NCI-H2196 (cell line): ENCODE data around the gene ANKRD55.
"Not testable (repeated sequence)": the region's sequence is repeated elsewhere in the genome, so short reads cannot be mapped to it uniquely, and the experiment has no call there.

Source experiments
- DNase-seq: peaks from one replicate; lab custom pipeline; 2025; ENCODE audit not compliant: unreplicated experiment; lab: John Stamatoyannopoulos, UW

The ANKRD55 gene

DNA sequence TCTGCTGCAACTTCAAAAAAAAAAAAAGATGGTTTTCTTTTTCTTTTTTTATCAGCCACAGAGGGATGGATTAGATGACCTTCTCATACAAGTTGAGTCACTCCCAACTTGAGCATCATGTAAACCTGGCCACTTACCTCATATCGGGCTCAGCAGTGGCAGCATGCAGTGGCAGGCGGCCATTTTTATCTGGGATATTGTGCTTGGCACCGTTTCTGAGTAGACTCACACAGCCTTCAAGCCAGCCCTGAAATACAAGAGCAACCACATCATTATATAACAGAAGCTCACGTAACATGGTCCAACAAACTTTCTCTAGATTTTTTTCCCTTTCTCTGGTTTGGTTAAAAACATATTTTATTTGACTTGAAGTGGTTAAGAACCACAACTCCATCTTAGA, 62.6 kb downstream of the ANKRD55 start:
- DNase-seq, result no peak

DNA sequence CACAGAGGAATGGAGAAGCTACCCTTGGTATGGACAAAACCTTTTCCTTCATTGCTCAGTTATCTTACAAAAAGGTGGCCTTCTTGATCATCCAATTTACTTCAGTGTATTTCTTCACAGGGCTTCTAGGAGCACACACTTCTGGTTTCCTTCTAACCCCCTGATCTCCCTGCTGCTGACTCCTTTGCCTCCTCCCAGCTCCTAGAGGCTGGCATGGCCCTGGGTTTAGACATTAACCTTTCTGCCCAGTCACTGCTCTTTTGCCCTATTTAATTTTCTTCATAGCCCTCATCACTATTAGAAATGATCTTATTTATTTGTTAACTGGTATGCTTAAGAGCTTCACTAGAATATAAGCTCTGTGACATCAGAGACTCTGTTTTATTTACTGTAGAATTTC, 63.2 kb downstream of the ANKRD55 start:
- no peak for DNase-seq

DNA sequence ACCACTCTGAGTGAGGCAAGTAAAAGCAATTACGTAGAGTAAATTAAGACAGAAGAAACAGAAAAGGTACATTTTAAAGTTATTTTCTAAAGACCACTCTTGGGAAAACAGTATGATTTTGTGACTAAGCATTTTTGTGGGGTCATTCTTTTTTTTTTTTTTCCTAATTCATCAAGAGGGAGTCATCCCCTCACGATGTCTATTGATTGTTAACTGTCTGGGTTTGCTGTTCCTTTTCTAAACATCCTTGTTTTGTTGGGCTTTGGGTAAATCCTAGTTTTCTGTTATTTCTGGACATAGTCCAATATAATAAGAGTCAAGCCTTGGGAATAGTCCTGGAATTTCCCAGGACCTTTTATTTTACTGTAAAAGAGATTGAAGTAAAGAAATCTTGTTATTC, 63.8 kb downstream of the ANKRD55 start:
- DNase-seq, result no peak

DNA sequence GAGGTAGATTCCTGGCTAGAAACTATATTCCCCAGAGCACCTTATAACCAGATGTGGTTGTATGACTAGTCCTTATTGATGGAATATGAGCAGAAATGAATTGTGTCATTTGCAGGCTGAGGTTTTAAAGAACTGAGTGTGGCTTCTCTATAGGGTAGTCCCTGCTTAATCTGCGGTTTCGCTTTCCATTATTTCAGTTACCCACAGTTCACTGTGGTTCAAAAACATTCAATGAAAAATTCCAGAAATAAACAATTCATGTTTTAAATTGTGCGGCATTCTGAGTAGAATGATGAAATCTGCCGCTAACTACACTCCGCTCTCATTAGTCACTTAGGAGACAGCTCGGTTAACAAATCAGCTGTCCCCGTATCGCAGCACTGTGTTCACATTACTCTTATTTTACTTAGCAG, 65.1 kb downstream of the ANKRD55 start:
- DNase-seq, result no peak

DNA sequence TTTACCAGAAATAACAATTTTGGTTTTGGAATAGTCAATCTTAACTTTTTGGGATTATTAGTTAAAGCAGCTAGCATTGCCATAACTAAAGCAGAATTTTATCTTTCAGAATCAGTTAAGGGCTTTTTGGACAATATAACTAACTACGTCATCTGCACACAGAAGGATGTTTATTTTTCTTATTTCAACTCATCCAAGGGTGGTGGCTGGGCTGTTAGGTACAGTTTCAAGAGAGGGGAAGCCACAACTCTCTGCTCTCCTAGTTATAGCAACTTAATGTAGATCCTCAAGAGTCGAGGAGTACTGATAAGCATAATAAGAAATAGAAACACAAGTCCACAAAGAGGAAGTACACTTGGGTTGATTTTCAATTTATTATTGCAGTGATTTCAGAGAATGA, 65.6 kb downstream of the ANKRD55 start:
- no peak for DNase-seq

DNA sequence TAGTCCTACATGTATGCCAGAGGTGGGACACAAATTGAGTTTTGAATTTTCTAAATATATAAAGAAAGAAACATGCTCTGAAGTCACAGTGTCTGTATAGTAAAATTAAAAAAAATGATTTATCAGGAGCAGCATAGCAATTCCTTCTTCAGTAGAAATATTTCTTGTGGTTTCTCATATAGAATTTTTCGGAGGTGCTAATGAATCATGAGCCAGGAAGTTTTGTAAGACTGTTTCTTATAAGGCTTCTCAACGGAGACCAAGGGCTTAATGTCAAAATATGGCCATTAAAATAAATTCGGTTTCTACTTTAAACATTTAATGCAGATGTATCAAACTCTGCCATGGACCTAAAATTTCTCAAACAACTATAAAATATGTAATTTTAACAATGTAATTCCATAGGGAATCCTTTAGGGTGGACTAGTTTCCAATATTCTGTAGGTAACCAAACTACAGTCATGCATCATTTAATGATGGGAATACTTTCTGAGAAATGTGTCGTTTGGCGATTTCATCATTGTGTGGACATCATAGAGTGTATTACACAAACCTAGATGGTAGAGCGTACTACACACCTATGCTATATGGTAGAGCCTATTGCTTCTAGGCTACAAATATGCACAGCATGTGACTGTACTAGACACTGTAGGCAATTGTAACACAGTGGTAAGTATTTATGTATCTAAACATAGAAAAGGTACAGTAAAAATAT, 66.3 kb downstream of the ANKRD55 start:
- DNase-seq, result no peak

DNA sequence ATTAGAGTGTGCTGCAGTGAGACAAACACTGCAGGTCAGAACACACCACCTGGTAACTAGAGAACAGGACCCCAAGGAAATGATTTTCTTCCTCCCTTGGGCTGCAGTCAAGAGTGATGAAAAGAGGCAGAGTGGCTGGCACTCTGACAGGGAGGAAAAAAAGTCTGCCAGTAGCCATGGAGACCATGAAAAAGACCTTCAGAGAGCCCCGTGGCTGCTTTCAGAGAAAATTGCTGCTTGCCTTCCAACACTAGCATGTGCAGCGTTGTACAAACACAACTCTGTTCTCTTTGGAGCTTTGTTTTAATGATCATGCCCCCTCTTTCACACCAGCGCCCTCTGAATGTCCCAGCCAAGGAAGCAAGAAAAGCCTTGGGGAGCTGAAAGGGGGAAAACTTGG, 68.8 kb downstream of the ANKRD55 start:
- DNase-seq, result no peak

DNA sequence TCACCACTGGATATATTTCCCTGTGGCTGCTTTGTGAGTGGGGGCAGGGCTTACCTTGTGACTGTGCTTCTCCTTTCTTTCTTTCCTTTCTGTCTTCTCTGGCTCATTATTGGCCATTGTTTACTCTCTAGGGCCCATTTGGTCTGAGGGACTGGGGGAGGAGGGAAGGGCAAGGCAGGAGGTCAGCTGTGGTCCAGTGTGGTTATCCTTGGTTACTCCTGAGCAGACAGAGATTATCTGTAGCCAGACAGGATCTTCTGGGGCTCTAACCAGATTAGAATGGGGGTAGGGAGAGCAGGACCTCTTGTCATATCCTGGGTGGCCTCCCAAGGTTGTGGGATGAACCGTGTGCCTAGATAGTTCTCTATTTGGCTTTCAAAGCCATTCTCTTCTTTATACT, 71.2 kb downstream of the ANKRD55 start:
- no peak for DNase-seq

DNA sequence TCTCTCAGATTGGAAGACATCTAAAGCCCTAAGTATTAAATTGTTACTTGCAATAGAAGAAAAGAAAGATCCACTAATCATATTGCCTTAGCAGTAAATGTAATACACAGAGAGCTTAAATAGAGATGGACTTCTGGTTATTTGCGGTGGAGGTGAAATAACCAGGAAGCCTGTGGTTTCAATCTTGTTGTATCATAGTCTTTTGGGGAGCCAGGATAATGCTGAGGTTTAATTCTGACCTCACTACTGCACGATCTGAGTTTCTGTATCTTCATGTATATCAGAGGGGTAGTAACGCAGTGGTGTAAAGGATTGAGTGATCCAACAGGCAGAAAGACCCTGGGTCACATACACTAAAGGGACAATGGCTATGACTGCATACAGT, 71.7 kb downstream of the ANKRD55 start:
- DNase-seq, result no peak

DNA sequence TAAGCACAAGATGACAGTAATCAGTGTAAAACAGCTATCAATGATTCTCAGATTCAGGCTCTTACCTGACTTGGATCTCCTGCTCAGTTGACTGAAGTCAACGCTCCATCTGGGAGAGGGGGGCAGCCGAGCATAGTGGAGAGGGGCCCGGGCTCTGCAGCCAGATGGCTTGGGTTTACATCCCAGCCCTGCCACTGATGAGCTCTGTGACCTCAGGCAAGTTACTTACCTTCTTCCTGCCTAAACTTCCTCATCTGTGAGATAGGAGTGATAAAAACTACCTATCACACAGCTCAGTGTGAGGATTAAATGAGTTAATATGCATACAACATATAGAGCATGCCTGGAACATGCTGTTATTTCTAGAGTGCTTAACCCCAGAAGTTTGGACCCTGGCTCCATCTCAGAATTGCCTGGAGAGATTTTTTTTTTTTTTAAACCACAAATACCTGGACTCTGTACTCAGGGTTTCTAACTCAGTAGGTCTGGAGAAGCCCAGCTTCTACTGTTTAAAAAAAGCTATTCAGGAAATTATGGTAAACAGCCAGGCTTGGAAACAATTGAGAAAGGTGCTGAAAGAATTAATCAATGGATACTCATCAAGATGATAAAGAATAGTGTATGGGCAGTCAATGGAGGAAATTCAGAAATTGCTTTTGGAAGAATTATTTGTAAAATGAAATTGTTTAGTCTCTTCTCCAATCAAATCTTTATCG, 72.2 kb downstream of the ANKRD55 start:
- no peak for DNase-seq

DNA sequence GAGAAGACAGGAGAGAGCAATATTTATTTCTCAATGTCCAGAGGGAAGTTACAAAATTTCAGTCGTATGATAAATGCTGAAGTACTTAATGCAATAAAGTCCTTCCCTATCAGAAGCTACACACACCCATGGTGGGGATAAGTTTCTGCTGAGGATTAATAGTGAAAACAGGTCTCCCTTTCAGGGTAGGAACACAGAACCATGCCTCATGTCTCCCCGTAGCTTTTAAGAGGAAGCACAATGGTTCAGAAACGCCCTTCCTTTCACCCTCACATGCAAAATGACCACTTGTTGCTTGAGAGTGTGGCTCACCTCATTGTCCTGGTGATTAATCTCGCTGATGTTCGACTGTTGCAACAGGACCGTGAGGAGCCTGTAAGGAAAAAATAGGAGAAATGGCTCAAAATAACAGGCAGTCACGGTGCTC, 73.6 kb downstream of the ANKRD55 start:
- DNase-seq, result no peak

DNA sequence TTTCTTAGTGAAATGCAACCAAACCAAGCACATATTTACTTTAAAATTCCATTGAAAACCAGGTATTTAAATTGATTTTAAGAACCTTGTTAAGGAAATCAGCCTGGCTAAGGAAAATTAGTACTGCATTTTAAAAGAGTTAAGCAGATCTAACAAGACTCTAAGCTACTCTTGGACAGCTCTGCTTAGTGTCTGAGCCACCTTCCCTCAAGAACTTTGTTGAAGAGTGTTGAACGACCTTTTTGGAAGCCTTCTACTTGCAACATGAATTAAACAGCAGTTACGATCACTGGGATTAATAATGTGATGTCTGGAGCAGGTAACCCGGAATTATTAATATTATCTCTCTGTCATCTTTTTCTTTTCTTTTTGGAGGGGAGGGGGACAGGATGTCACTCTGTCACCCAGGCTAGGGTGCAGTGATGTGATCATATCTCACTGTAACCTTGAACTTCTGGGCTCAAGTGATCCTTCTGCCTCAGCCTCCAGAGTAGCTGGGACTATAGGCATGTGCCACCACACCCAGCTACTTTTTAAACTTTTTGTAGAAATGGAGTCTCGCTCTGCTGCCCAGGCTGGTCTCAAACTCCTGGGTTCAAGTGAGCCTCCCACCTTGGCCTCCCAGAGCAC, 74.7 kb downstream of the ANKRD55 start:
- no peak for DNase-seq

DNA sequence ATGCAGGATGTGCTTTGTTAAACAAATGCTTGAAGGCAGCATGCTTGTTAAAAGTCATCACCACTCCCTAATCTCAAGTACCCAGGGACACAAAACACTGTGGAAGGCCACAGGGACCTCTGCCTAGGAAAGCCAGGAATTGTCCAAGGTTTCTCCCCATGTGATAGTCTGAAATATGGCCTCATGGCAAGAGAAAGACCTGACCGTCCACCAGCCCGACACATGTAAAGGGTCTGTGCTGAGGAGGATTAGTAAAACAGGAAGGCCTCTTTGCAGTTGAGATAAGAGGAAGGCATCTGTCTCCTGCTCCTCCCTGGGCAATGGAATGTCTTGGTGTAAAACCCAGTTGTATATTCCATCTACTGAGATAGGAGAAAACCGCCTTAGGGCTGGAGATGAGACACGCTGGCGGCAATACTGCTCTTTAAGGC, 75.9 kb downstream of the ANKRD55 start:
- not testable (repeated sequence) for DNase-seq

DNA sequence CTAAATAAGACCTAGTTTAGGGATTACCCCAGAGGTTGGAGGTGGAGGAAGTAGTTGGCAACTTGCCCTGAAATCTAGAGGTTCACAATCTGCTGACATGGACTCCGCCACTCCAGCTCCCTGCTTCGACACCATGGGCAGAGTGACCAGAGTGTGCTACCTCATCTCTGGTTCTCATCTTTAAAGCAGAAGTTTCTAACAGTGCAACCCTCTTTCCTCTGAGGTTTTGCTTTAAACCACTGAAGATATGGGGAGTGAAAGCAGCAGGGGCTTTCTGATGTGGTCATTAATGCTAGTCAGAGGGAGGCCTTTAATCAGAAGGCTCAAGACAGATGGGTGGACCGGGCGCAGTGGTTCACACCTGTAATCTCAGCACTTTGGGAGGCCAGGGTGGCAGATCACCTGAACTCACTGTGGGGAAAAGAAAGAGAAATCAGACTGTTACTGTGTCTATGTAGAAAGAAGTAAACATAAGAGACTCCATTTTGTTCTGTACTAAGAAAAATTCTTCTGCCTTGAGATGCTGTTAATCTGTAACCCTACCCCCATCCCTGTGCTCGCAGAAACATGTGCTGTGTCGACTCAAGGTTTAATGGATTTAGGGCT, 76.4 kb downstream of the ANKRD55 start:
- DNase-seq, result not testable (repeated sequence)

DNA sequence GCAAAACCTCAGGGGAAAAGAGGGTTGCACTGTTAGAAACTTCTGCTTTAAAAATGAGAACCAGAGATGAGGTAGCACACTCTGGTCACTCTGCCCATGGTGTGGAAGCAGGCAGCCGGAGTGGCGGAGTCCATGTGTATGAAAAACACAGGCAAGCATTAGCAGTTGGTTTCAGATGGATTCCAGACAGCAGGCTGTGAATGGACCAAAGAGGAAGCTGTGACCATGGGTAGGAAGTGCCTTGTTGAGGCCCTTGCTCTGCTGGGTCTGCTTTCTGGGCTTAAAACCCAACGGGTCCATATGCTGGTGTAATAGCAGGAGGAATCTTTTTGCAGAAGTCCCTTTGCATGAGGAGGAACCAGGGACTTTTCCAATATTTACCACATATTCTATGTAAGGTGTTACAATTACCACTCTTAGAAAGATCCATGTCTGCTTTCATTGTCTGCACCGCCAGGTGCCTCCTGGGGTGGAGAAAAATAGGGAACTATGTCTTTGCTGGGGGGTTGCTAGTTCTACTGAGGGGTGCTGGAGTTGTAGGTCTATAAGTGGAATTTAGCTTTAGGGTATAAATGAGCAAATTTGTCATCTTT, 77.0 kb downstream of the ANKRD55 start:
- DNase-seq, result no peak

DNA sequence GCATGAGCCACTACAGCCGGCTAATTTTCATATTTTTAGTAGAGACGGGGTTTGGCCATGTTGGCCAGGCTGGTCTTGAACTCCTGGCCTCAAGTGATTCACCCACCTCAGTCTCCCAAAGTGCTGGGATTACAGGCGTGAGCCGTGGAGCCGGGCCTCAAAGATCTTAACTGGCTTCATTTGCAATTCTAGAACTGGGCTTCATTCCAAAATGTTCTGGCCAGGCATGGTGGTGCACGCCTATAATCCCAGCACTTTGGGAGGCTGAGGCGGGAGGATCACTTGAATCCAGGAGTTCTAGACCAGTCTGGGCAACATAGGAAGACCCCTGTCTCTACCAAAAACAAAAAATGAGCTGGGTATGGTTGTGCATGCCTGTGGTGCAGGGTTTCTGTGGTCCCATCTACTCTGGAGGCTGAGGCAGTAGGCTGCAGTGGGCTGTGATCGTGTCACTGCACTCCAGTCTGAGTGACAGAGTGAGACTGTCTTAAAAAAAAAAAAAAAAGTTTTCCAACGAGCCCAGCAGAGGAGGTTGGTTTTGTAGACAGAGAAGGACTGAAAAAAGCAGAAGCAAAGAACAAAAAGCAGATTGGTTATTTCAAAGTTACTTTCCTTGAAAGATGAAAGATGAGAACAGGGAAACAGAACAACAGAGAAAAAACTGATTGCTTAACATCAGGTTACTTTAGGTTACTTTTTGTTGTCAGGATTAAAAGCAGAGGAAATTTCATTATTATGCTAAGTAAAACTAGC, 78.2 kb downstream of the ANKRD55 start:
- DNase-seq, result no peak

DNA sequence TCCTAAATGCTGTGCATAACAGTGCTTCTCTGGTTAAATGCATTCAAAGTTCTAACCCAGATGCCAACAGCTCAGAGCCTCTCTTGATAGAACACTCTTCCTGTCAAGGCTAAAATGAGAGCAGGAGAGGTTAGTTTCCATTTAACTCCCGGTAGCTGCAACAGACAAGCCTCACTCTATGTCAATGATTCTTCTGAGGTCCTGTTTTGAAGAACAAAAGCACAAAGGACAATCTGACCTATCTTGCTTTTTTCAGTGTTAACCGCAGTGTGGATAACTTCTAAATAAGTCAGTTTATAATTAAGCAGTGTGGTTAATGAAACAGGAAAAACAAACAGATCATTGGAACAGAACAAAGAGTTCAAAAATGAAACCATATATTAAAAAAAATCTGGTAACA, 80.7 kb downstream of the ANKRD55 start:
- no peak for DNase-seq

DNA sequence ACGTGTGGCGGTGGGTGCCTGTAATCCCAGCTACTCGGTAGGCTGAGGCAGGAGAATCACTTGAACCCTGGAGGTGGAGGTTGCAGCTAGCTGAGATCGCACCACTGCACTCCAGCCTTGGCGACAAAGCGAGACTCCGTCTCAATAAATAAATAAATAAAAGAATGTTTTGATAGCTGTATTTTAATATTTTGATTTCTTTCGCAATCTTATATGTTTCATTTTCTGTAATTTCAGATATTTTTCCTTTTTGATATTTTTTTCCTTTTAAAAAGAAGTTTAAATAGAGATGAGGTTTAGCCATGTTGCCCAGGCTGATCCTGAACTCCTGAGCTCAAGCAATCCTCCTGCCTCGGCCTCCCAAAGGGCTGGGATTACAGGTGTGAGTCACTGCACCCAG, 82.4 kb downstream of the ANKRD55 start:
- DNase-seq, result not testable (repeated sequence)

DNA sequence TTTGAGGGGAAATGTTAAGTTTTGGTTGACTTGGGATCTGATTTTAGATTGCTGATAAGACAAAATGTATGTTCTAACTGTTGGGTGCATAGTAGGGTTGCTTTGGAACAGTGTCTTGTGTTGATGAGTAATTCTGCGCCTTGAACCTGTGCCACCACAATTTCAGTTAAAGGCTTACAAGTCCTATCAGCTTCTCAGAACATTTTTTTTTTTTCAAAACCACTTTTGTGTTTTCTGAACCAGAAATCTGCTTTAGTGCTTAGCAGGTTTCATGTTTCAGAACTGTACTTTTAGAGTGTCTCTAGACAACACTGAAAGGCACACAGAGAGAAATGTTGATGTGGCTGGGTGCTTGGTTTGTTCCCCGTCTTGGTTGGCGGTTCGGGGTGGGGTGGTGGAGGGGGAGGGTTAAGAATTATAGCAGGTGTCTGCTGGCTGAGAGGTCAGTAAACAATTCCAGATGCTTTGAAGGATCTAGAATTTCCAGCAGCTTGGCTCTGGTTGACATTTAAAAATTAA, 84.6 kb downstream of the ANKRD55 start:
- peak; percentile 35 for DNase-seq

DNA sequence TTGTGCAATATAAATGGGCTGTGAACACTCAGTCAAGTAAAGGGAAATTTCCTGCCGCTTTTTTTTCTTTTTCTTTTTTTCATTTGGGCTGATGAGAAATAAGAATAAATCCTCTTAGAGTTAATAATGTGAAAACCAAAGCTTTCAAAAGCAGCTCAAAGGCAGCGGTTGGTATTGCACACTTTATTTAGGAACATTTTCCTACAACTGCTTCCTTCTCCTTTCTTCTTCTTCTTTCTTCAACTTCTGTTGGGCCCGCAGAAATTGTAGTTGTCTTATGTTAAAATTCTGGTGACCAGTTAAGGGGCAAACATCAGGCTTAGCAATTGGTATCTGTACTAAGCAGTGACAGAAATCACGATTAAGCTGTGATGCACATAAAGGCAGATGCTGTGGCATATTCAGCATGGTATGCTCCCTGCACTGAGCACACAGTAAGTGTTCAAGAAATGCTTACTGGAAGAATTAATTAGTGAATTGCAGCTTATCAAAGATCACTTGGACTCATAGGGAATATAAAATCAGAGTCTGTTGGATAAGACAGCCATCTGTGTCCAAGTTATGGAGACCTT, 85.4 kb downstream of the ANKRD55 start:
- no peak for DNase-seq
